Fibroblast of the conjunctiva (primary cell): Measurements from ENCODE around the gene PLAC8.
"Not testable (repeated sequence)": the region's sequence is repeated elsewhere in the genome, so short reads cannot be mapped to it uniquely, and the experiment has no call there.

Experiments used
- DNase-seq: peaks from one replicate; pipeline ENCODE4 v3.0.0-alpha.2; 2010; ENCODE audit warnings: low read depth

Gene PLAC8

DNA sequence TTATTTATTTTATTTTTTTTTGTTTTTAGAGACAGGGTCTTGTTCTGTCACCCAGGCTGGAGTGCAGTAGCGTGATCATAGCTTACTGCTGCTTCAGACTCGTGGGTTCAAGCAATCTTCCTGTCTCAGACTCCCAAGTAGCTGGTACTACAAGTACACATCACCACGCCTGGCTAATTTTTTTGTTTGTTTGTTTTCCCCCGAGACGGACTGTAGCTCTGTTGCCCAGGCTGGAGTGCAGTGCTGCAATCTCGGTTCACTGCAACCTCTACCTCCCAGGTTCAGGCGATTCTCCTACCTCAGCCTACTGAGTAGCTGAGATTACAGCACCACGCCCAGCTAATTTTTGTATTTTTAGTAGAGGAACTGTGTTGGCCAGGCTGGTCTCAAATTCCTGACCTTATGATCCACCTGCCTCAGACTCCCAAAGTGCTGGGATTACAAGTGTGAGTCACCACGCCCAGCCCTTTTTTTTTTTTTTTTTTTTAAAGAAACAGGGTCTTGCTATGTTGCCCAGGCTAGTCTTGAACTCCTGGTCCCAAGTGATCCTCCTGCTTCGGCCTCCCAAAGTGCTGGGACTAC, 47.4 kb downstream of the PLAC8 start:
- DNase-seq, result no peak

DNA sequence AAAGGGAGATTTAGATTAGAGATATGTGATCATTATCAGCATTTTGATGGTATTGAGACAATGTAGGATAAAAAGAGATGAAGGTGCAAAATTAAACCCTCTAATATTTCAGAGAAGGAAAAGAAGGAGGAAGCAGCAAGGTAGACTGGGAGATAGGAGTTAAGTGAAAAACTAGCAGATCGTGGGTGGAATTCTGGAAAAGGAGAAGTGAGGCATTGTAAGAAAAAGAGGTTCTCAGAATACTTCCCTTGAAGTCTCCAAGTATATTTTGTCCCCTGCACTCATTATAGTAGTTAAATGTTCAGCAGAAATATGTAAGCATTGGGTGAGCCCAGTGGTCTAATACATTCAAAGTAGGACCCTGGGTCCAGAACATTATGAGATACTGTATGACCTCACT, 49.3 kb downstream of the PLAC8 start:
- no peak for DNase-seq

DNA sequence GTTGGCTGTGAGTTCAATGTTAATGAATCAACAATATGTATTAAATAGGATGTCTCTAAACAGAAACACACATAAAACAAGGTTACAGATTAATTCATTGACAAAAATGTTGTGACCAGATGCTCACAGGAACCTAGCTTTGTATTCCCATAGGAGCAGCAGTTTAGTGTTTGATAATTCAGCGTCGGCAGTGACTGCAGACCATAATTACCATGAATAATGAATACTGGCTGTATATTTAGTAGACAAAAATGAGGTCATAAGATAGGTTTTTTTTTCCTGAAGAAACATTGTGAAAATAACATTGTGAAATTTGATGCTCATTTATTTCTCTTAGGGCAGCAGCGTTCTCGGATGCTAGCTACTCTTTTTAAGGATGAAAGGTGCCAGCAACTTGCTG, 51.8 kb downstream of the PLAC8 start:
- no peak for DNase-seq

DNA sequence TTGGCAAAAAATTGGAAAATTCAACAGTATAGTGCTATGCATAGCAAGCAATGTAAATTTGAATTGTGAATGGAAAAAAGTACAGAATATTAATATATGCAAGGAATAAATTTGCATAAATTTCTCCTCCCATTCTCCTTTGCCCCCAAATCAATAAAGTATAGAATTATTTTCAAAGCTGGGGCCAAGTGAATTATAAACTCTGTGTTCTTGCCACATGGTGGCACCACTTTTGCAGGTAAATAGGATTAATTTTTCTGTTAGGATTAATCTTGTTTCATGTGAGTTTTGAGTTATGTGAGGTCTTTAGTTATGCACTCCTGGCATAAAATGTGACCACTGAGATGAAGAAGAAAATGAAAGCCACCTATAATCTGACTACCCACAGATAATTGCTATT, 59.6 kb downstream of the PLAC8 start:
- DNase-seq, result no peak

DNA sequence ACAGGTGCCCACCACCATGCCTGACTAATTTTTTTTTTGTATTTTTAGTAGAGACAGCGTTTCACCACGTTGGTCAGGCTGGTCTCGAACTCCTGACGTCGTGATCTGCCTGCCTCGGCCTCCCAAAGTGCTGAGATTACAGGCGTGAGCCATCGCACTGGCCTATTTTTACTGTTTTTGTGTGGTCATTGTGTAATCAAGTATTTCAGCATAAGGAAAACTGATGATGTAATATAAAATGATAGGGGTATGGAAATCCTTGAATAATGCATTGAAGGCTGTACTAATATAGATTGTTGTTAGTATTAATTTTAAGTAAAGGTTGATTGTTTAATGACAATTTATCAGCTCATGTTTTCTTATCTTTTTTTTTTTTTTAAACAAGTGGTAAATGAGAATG, 65.7 kb downstream of the PLAC8 start:
- DNase-seq, result not testable (repeated sequence)

DNA sequence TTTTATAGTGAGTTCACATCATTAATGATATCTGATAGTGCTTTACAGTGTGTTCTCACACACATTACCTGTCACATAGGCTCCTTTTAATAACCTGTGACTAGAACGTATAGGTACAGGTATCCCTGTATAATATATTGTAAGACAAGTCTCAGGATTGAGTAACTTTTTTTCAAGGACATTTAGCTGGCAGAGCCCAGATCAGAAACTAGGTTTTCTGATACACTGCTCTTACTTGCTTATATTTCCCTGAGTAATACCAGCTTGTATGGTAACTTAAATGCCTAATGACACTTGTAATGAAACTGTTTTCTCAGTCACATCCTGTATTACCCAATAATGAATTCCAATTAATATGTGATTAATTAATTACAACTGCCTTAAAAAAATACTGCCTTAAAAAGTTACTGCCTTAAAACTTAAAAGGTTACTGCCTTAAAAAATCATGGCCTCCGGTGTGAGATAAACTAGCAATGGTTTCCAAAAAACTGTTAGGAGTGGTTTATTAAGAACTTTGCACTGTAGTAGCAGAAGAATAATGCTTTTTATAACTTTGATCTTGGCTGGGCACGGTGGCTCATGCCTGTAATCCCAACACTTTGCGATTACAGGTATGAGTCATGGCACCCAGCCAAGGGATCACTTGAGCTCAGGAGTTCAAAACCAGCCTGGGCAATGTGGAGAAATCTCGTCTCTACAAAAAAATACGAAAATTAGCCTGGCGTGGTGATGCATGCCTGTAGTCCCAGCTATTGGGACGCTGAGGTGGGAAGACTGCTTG, 67.6 kb downstream of the PLAC8 start:
- DNase-seq, result no peak

DNA sequence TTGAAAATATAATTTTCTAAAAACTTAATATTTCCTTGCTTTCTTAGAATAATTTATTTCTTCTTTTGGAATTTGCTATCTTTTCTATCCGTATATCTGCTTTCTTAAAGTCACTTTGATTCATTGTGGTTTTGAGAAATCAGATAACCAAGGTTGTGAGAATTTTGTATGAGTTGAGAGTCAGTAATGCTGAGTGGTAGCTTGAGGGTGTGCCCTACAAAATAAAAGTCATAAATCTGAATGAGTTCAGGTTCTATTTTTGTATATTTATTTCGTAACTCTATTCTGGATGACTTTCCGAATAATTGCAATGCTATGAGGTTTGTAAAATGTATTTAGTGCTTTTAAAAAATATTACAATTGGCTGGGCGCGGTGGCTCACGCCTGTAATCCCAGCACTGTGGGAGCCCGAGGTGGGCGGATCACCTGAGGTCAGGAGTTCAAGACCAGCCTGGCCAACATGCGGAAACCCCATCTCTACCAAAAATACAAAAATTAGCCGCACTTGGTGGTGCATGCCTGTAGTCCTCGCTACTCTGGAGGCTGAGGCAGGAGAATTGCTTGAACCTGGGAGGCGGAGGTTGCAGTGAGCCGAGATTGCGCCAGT, 70.6 kb downstream of the PLAC8 start:
- DNase-seq, result no peak

DNA sequence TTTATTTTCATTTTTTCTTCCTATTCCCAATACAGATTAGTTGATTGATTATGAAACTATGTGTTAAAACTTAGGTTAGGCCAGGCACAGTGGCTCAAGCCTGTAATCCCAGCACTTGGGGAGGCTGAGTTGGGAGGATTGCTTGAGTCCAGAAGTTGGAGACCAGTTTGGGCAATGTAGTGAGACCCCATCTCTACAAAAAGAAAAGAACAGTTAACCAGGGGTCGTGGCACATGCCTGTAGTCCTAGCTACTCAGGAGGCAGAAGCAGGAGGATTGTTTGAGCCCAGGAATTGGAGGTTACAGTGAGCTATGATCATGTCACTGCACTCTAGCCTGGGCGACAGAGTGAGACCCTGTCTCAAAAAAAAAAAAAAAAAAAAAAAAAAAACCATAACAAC, 71.4 kb downstream of the PLAC8 start:
- not testable (repeated sequence) for DNase-seq

DNA sequence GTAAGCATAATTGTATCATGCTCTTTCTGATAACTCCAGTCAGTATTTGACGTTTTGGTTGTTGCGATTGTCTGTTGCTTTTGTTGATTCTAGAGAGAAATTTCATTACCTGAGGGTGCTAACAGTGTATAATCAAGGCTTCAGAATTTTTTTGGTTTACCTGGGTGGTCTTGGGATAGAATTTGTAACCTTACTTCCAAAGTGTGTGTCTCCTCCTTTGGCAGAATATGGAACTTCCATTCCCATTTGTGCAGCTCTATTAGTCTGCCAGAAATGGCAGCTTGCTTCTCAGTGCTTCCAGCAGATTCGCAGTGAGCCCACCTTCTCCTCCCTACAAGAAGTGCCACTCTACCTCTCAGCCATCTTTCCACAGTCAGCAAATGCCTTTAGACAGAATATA, 74.3 kb downstream of the PLAC8 start:
- DNase-seq, result no peak
